Activated T-helper 2 cell treated with anti-CD3 and anti-CD28 coated beads, Interferon-gamma antibody, Interleukin-2, Interleukin-4, amounts not matched to agents 10 μg/mL and 5 μg/mL and 100 μg/mL, durations not matched to agents 14 hours and 24 hours and 36 hours (primary cell): ENCODE results near the gene RAET1L. TPM values are rescaled to one million over a fixed set of nuclear protein-coding genes. Genes with fewer than 3 reads are reported as not detected.
"Not testable (repeated sequence)": the region's sequence is repeated elsewhere in the genome, so short reads cannot be mapped to it uniquely, and the experiment has no call there.

Experiments used
- DNase-seq: peaks from one replicate; pipeline ENCODE4 v3.0.0; 2021; ENCODE audit warnings: low spot score
- H3K27ac Mint-ChIP-seq: one replicate; pipeline ENCODE4 v1.8.0; 2021; ENCODE audit warnings: mixed read lengths
- H3K27me3 Mint-ChIP-seq: one replicate; pipeline ENCODE4 v1.8.0; 2021; ENCODE audit warnings: low read depth, mixed read lengths
- H3K36me3 Mint-ChIP-seq: one replicate; pipeline ENCODE4 v1.8.0; 2021; ENCODE audit warnings: low read depth, mixed read lengths
- H3K4me1 Mint-ChIP-seq: one replicate; pipeline ENCODE4 v1.8.0; 2021; ENCODE audit warnings: low read depth, mixed read lengths
- H3K4me3 Mint-ChIP-seq: one replicate; pipeline ENCODE4 v1.8.0; 2021; ENCODE audit warnings: low read depth, mild to moderate bottlenecking, moderate library complexity, mixed read lengths
- H3K9me3 Mint-ChIP-seq: one replicate; pipeline ENCODE4 v1.8.0; 2021; ENCODE audit warnings: mixed read lengths
- intact Hi-C: fragments of 100-400 bp; cut with micrococcal nuclease; formaldehyde crosslinking; loops from one replicate; pipeline ENCODE4 v1.15.1; 2023
- total RNA-seq: library from RNA; stranded (reverse); gene quantifications from 2 replicates; pipeline ENCODE4 v1.2.3, GENCODE V29; 2022

RAET1L gene
- total RNA-seq, 1 donor from 2014 or later = not detected

DNA sequence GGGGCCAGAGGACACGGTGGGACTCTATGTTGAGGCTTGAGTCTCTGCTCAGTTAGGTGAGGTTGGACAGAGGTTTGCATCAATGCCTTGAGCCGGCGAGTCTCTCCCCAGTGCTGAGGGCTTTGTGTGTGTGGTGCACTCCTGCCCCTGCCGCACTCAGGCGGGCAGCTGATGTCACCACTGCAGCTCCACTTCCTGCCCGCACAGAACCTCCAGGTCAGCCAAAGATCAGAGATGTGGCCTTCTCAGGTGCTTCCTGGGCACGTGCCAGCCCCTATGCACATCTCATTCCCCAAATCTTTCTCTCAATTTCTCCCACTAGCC, 33.9 kb downstream of the RAET1L start:
- H3K27ac Mint-ChIP-seq, DNase-seq: not testable (repeated sequence)
- intact Hi-C loops = loop anchor here (2.0 kb wide), 2 partner anchors 21 to 53 kb away; no protein-coding TSS in a partner anchor
- Mint-ChIP-seq H3K9me3 (peaks cover 11% of the 10 kb centered on the region), H3K36me3 (peaks cover 11% of the 10 kb centered on the region), H3K4me3 (peak overlapping the region; percentile 79), H3K27me3 (peaks cover 90% of the 10 kb centered on the region), H3K4me1 (peaks cover 29% of the 10 kb centered on the region)

DNA sequence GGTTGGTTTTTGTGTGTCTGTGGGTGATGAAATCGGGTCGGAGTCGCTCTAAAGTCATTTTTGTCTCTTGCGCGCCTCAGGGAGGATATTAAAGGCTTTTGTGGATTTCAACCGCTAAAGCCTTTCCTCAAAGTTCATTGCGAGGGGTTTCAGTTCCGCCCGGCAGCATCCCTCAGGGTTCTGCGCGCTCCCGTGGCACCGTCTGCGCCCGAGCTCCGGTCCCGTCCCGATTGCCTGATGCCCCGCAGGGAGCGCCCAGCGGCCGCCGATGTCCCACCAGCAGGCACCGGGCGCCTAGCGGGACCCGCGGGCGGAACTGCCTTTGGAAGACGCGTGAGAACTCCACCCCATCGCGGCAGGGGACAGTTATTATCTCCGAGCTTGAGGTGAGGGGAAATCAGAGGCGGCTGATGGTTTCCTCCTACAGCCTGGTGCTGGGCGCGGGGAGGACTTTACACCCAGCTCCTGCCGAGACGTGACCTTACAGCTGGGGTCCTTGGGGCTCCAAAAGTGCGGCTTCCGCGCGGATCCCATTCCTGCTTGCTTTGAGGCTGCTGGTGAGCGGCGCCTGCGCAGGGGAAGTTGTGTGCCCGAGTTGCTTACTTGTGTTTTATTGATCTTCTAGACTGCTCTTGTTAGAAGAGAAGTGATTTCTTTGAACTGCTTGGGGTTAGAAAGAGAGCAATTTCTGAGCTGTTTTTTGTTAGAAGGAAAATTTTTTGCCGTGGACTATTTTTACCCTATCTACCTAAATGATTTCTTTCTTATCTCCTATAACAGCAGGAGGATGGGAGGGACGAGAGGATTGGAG, 34.5 kb downstream of the RAET1L start:
- Mint-ChIP-seq H3K36me3 (peaks cover 11% of the 10 kb centered on the region), H3K4me3 (peak overlapping the region; percentile 79), H3K27ac (no peak overlapping the region), H3K4me1 (peaks cover 29% of the 10 kb centered on the region), H3K9me3 (peaks cover 11% of the 10 kb centered on the region), H3K27me3 (peaks cover 91% of the 10 kb centered on the region)
- intact Hi-C loops = loop anchor here (2.0 kb wide), 2 partner anchors 22 to 52 kb away; no protein-coding TSS in a partner anchor
- DNase-seq = no peak

DNA sequence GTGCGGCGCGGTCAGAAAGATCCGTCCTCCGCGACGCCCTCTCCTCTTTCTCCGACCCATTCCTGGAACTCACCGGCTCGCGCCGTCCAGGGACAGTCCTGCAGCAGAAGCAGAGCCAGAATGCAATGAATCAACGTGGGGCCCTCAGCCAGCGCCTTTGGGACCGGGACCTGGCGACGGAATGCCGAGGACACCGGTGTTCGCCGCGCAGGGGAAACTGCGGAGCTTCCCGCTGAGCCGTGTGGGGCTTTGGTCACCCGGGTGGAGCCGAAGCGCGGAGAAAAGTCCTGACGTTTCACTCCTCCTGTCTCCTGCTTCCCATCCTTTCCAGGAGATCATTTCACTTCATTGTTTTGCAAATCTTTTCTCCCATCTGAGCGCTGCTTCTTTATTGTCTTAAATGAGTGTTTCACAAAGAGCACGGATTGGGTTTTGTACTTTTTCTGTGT, 35.1 kb downstream of the RAET1L start:
- Mint-ChIP-seq H3K27me3 (peaks cover 91% of the 10 kb centered on the region), H3K9me3 (peaks cover 11% of the 10 kb centered on the region), H3K4me3 (peak overlapping the region; percentile 79), H3K4me1 (peaks cover 29% of the 10 kb centered on the region), H3K27ac (no peak overlapping the region), H3K36me3 (peaks cover 11% of the 10 kb centered on the region)
- no peak for DNase-seq
- intact Hi-C loops = loop anchor here (2.0 kb wide), 2 partner anchors 23 to 51 kb away; no protein-coding TSS in a partner anchor

DNA sequence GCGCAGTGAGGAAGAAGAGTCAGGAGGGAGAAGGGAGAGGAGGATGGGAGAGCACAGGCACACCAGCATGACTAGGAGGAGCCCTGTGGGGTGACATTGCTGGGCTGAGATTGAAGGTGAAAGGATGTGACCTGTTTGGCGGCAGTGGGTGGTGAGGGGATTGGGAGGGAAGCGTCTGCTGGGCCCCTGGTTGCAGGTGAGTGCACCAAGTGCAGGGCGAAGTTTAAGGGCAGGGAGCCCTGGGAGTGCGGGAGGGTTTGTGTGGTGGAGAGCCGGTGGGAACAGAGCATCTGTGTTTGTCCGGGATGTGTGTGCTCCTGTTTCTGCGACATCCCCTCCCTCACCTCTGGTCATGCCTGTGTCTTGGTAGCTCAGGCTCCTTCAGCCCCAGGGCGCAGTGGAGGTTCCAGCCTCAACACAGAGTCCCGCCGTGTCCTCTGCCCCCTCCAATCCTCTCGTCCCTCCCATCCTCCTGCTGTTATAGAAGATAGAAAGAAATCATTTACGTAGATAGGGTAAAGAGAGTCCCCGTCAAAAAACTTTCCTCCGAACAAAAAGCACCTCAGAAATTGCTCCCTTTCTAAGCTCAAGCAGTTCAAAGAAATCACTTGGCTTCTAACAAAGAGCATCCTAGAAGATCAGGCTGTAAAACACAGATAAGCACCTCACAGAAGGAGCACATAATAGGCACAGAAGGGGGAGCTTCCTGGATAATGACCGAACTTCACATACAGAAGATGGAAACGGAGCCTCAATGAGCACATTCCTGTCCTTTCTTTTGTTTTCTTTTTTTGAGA, 36.6 kb downstream of the RAET1L start:
- Mint-ChIP-seq H3K9me3 (peaks cover 11% of the 10 kb centered on the region), H3K36me3 (peaks cover 11% of the 10 kb centered on the region), H3K27ac (no peak overlapping the region), H3K27me3 (peaks cover 90% of the 10 kb centered on the region), H3K4me3 (no peak overlapping the region), H3K4me1 (peaks cover 27% of the 10 kb centered on the region)
- no peak for DNase-seq
- intact Hi-C loops = loop anchor here (2.0 kb wide), 1 partner anchor 24 kb away; no protein-coding TSS in a partner anchor

DNA sequence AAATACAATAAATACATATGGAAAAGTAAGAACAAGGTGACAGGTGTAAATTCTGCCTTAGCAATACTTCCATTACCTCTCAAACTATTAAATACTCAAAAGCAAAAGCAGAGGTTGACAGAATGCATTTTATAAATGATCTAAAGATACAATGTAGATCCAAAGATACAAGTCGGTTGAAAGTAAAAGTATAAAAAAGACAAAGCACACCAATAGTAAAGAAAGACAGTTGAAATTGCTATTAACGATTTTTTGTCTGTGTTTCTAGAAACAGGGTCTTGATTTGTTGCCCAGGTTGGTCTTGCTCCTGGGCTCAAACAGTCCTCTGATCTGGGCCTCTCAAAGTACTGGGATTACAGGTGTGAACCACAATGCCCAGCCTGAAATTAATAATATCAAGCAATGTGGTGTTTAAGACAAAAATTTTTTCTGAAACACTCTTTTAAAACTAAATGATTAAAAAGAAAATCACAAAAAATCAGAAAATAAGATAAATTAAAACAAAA, 37.7 kb downstream of the RAET1L start:
- peaks cover 27% of the 10 kb centered on the region for H3K4me1 Mint-ChIP-seq
- no peak overlapping the region for H3K4me3 Mint-ChIP-seq
- peaks cover 11% of the 10 kb centered on the region for H3K36me3 Mint-ChIP-seq
- H3K27me3 Mint-ChIP-seq = peaks cover 89% of the 10 kb centered on the region
- no peak for DNase-seq
- no peak overlapping the region for H3K27ac Mint-ChIP-seq
- H3K9me3 Mint-ChIP-seq = peaks cover 11% of the 10 kb centered on the region
- intact Hi-C loops = loop anchor here (2.0 kb wide), 1 partner anchor 23 kb away; no protein-coding TSS in a partner anchor

DNA sequence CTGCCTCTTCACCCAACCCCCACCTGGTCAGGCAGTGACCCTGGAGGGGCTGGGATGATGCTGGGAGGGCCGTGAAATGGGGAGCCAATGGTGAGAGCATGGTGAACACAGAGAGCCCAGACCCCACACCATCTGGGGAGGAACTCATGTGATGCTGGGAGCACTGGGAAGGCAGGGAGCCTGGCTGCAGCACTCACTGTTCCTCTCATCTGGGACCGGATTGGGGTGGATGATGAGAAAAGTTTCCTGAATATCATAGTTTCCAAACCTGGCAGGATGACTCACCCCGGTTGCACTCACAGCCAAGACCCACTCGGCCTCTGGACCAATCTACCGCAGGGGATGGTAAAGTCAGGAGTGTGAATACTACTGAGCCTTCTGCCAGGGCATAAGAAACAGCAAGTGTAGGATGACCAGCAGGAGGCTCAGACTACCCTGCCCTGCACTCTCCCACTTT, 39.8 kb downstream of the RAET1L start:
- Mint-ChIP-seq H3K4me1 (peaks cover 20% of the 10 kb centered on the region), H3K27ac (no peak overlapping the region), H3K27me3 (peaks cover 91% of the 10 kb centered on the region), H3K4me3 (no peak overlapping the region), H3K9me3 (peaks cover 11% of the 10 kb centered on the region), H3K36me3 (peaks cover 10% of the 10 kb centered on the region)
- DNase-seq = no peak
- intact Hi-C loops = no loop called here

DNA sequence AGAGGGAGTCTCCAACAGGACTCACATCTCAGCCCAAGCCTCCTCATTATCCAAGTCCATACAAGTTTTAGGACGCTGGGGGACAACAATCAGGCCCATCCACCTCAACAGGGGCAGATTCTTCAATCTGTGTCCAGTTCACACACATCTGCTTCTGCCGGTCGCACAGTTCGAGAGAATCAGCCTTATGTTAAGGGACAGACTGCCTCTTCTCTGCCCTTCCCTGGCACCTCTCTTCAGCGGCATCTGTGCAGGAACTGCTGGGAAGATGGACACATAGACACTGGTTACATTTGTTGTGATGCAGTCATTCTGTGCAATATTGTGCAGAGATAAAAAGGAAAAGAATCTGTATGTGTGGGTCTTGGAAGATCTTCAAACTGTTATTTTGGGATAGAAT, 40.6 kb downstream of the RAET1L start:
- Mint-ChIP-seq H3K27ac (no peak overlapping the region), H3K27me3 (peaks cover 87% of the 10 kb centered on the region), H3K36me3 (peaks cover 8% of the 10 kb centered on the region), H3K4me3 (no peak overlapping the region), H3K9me3 (peaks cover 11% of the 10 kb centered on the region), H3K4me1 (peaks cover 13% of the 10 kb centered on the region)
- intact Hi-C loops = no loop called here
- no peak for DNase-seq

DNA sequence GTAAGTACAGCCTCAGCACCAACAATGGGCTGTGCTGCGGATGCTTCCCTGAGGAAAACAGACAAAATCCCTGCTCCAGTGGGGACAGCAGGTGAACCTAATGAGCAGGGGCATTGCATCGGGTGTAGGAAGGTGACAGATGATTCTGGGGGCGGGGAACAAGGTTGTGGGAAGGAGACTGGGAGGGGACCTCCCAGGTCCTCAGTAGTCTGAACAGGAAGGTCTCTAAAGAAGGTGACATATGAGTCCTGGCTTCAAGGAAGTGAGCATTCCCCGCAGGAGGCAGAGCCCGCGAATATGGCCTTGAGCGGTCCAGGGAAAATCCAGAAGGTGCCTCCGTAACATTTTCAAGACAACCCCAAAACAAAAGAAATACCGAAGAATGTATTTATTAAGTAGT, 42.2 kb downstream of the RAET1L start:
- peaks cover 8% of the 10 kb centered on the region for H3K9me3 Mint-ChIP-seq

DNA sequence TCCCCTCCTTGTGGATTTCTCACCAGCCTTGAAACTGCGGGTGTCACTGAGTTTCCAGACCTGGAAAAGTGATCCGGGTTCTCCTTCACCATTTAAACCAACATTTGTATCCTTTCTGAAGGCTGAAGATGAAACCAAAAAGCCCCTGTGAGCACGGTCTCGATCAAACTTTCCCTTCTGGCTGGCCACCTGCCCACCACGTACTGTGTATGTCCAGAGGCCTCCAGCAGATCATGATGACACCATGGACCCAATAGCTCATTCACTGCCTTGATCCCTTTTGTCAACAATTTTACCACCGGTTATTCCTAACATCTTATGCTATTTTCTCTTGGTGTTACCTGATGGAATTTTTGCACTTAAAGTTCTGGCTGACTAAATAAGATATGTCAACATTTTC, 46.0 kb downstream of the RAET1L start:
- Mint-ChIP-seq H3K27me3 (peaks cover 82% of the 10 kb centered on the region), H3K27ac (no peak overlapping the region), H3K4me1 (peaks cover 5% of the 10 kb centered on the region), H3K9me3 (no peaks in the 10 kb centered on the region), H3K4me3 (no peak overlapping the region), H3K36me3 (no peaks in the 10 kb centered on the region)
- intact Hi-C loops = no loop called here
- DNase-seq = no peak

More for the DNA sequence above, 42.2 kb downstream of the RAET1L start:
- H3K36me3 Mint-ChIP-seq = peaks cover 3% of the 10 kb centered on the region
- H3K4me1 Mint-ChIP-seq = peaks cover 5% of the 10 kb centered on the region
- H3K27me3 Mint-ChIP-seq = peaks cover 85% of the 10 kb centered on the region
- intact Hi-C loops = no loop called here
- H3K27ac Mint-ChIP-seq = no peak overlapping the region
- DNase-seq = no peak
- no peak overlapping the region for H3K4me3 Mint-ChIP-seq

DNA sequence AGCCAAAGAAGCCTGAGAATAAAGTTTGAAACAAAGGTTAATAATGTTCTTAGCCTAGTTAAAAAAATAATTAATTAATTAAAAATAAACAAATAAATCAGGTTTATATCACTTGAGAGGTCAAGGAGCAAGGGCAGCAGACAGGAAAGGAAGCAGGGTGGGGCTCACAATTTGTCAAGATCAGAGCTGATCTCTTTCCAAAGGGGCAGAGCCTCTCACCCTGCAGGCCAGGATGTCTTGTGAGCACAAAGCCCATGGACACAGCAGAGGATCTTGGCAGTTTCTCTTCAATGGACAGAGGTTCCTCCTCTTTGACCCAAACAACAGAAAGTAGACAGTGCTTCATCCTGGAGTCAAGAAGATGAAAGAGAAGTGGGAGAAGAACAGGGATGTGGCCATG, 46.7 kb downstream of the RAET1L start:
- no peak for DNase-seq
- Mint-ChIP-seq H3K27me3 (peaks cover 87% of the 10 kb centered on the region), H3K36me3 (no peaks in the 10 kb centered on the region), H3K4me1 (peaks cover 5% of the 10 kb centered on the region), H3K27ac (no peak overlapping the region), H3K9me3 (no peaks in the 10 kb centered on the region), H3K4me3 (no peak overlapping the region)
- intact Hi-C loops = no loop called here

DNA sequence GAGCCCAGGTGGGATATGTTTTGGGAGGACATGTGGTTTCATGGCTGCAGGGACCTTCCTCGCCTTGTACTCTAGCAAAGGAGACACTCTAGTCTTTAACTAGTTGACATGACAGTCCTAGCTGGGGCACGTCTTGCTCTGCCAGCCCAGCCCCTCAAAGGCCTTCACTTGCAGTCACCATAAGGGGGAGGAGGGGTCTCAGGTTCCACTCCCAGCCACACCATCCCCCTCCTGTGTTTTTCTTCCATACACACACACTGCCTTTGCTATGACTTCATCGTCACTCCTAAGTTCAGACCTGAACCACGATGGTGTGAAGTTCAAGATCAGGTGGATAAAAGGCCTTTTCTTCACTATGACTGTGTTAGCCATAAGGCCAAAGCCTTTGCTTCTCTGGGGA, 48.1 kb downstream of the RAET1L start:
- H3K27me3 Mint-ChIP-seq = peaks cover 85% of the 10 kb centered on the region
- no peak overlapping the region for H3K4me3 Mint-ChIP-seq
- no peak overlapping the region for H3K27ac Mint-ChIP-seq
- H3K9me3 Mint-ChIP-seq = no peaks in the 10 kb centered on the region
- peaks cover 5% of the 10 kb centered on the region for H3K4me1 Mint-ChIP-seq
- intact Hi-C loops = no loop called here
- no peak for DNase-seq
- H3K36me3 Mint-ChIP-seq = no peaks in the 10 kb centered on the region

DNA sequence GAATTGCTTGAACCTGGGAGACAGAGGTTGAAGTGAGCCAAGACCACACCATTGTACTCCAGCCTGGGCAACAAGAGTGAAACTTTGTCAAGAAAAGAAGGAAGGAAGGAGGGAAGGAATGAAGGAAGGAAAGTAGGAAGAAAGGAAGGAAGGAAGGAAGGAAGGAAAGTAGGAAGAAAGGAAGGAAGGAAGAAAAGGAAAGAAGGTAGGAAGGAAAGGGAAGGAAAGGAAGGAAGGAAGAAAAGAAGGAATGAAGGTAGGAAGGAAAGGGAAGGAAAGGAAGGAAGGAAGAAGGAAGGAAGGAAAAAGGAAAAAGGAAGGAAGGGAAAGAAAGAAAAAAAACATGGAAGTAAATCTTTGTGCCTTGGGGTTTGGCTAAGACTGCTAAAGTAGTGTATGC, 49.9 kb downstream of the RAET1L start:
- peaks cover 70% of the 10 kb centered on the region for H3K27me3 Mint-ChIP-seq
- no peaks in the 10 kb centered on the region for H3K4me1 Mint-ChIP-seq
- intact Hi-C loops = no loop called here
- H3K9me3 Mint-ChIP-seq = no peaks in the 10 kb centered on the region
- H3K27ac Mint-ChIP-seq = no peak overlapping the region
- DNase-seq = no peak
- H3K4me3 Mint-ChIP-seq = no peak overlapping the region
- H3K36me3 Mint-ChIP-seq = no peaks in the 10 kb centered on the region
